B cell (primary cell): Measurements from ENCODE around the gene MMRN2. TPM values are rescaled to one million over a fixed set of nuclear protein-coding genes. Genes with fewer than 3 reads are reported as not detected.

Source experiments
- ATAC-seq: fragments of 200-7000 bp; cut with Tn5 transposase; one replicate; pipeline ENCODE4 v1.10.0; 2021; ENCODE audit warnings: low read depth, mild to moderate bottlenecking, moderate number of reproducible peaks, moderate library complexity
- CTCF ChIA-PET: fragments of 350-600 bp; sonication (Branson Sonifier 250); formaldehyde crosslinking; loops from one replicate; lab custom pipeline; 2021; ENCODE audit warnings: antibody characterized with exemption, inconsistent platforms; lab: Charles Lee
- POLR2A ChIA-PET: fragments of 350-600 bp; sonication (Branson Sonifier 250); formaldehyde crosslinking; loops from one replicate; lab custom pipeline; 2021; ENCODE audit warnings: antibody characterized with exemption; lab: Charles Lee
- DNase-seq: peaks from one replicate; pipeline ENCODE4 v3.0.0; 2013
- H2AFZ ChIP-seq: 2 replicates; pipeline ENCODE4 v1.6.1; 2012; ENCODE audit warnings: mild to moderate bottlenecking, low read depth, low read length; ENCODE audit not compliant: insufficient read depth, poor library complexity, severe bottlenecking
- H3K27ac ChIP-seq, 2 donors: 1 replicate in 1 of 2; 2 replicates in 1 of 2; pipeline ENCODE4 v1.5.1; 2012 to 2013; ENCODE audit warnings: low read length in 2 of 2, mild to moderate bottlenecking in 2 of 2, moderate library complexity in 1 of 2
- H3K27me3 ChIP-seq, 4 experiments: fragments of 200-600 bp in 1 of 4; sonication (generic) in 1 of 4; replicated peaks in 1 of 4; 1 replicate in 2 of 4; 2 replicates in 2 of 4; pipeline versions ENCODE4 v1.6.1 to v1.7.0; 2013 to 2016; ENCODE audit warnings: low read length in 3 of 4, mild to moderate bottlenecking in 2 of 4, mixed read lengths in 1 of 4, moderate library complexity in 1 of 4; ENCODE audit not compliant: insufficient read depth in 4 of 4, control insufficient read depth in 3 of 4; ENCODE audit errors: control extremely low read depth in 1 of 4
- H3K36me3 ChIP-seq, 2 experiments: replicated peaks in 1 of 2; 1 replicate in 1 of 2; 2 replicates in 1 of 2; pipeline versions ENCODE4 v1.6.1 to v1.7.1; 2013; ENCODE audit warnings: low read length in 1 of 2; ENCODE audit not compliant: insufficient read depth in 2 of 2, control insufficient read depth in 1 of 2; ENCODE audit errors: control extremely low read depth in 1 of 2, extremely low read depth in 1 of 2
- H3K4me1 ChIP-seq, 2 donors: fragments of 200-600 bp in 1 of 2; sonication (generic) in 1 of 2; 1 replicate in 1 of 2; 2 replicates in 1 of 2; pipeline versions ENCODE4 v1.5.1 to v1.6.1; 2013 to 2017; ENCODE audit warnings: low read length in 2 of 2; ENCODE audit not compliant: control insufficient read depth in 2 of 2, insufficient read depth in 2 of 2
- H3K4me2 ChIP-seq: replicated peaks from 2 replicates; pipeline ENCODE3; 2012; ENCODE audit warnings: mild to moderate bottlenecking, low read depth, low read length; ENCODE audit not compliant: poor library complexity, severe bottlenecking
- H3K4me3 ChIP-seq, 5 experiments: fragments of 200-600 bp in 1 of 5; sonication (generic) in 1 of 5; 1 replicate in 3 of 5; 2 replicates in 2 of 5; pipeline versions ENCODE4 v1.5.1 to v1.7.0; 2011 to 2016; ENCODE audit warnings: low read length in 4 of 5, mild to moderate bottlenecking in 4 of 5, low read depth in 2 of 5, control low read depth in 1 of 5, moderate library complexity in 1 of 5; ENCODE audit not compliant: insufficient read depth in 1 of 5; ENCODE audit errors: control extremely low read depth in 1 of 5, extremely low read depth in 1 of 5
- H3K79me2 ChIP-seq: fragments of 200-600 bp; sonication (generic); one replicate; pipeline ENCODE4 v1.6.0; 2016; ENCODE audit warnings: low read length; ENCODE audit not compliant: control insufficient read depth, insufficient read depth
- H3K9ac ChIP-seq: fragments of 200-600 bp; sonication (generic); 2 replicates; pipeline ENCODE4 v1.6.1; 2017; ENCODE audit warnings: mild to moderate bottlenecking, low read length, moderate library complexity
- H3K9me3 ChIP-seq, 3 donors: one replicate each; pipeline versions ENCODE4 v1.6.1 to v1.7.1; 2013; ENCODE audit warnings: low read length in 2 of 3; ENCODE audit not compliant: control insufficient read depth in 2 of 3, insufficient read depth in 1 of 3; ENCODE audit errors: control extremely low read depth in 1 of 3
- H4K20me1 ChIP-seq: 2 replicates; pipeline ENCODE4 v1.6.0; 2012; ENCODE audit warnings: mild to moderate bottlenecking, low read length; ENCODE audit not compliant: insufficient read depth, control insufficient read depth, poor library complexity, severe bottlenecking
- H3K27ac Mint-ChIP-seq: one replicate; pipeline ENCODE4 v1.8.0; 2021; ENCODE audit warnings: mixed read lengths
- H3K27me3 Mint-ChIP-seq: one replicate; pipeline ENCODE4 v1.8.0; 2021; ENCODE audit warnings: mixed read lengths
- H3K4me1 Mint-ChIP-seq: one replicate; pipeline ENCODE4 v1.8.0; 2021; ENCODE audit warnings: mixed read lengths
- H3K4me3 Mint-ChIP-seq: one replicate; pipeline ENCODE4 v1.8.0; 2021; ENCODE audit warnings: mixed read lengths
- H3K9me3 Mint-ChIP-seq: one replicate; pipeline ENCODE4 v1.8.0; 2022; ENCODE audit warnings: mixed read lengths; ENCODE audit not compliant: insufficient read depth
- EZH2 ChIP-seq: IDR thresholded peaks from 2 replicates; pipeline ENCODE4 v1.6.1; 2012; ENCODE audit warnings: borderline replicate concordance, low read depth, mild to moderate bottlenecking, moderate library complexity, low read length; ENCODE audit not compliant: insufficient read depth, poor library complexity, severe bottlenecking
- WGBS: methylation state at CpG from one replicate; pipeline ENCODE4 v1.1.5; 2013; ENCODE audit warnings: missing lambda C conversion rate; ENCODE audit not compliant: insufficient coverage; 5-methylcytosine and 5-hydroxymethylcytosine counted together
- intact Hi-C: fragments of 100-400 bp; cut with micrococcal nuclease; formaldehyde crosslinking; loops from one replicate; pipeline ENCODE4 v1.10.0; 2022
- polyA plus RNA-seq: library from polyadenylated mRNA; depleted of rRNA; stranded (reverse); fragments of >200 nt; gene quantifications from 2 replicates; pipeline ENCODE4 v1.2.3, GENCODE V29; 2012
- total RNA-seq, 2 donors: library from RNA; stranded (reverse); fragments of 120-200 nt in 1 of 2; gene quantifications; 1 replicate in 1 of 2; 2 replicates in 1 of 2; pipeline versions ENCODE4 v1.2.3 to v1.2.4, GENCODE V29; 2013 to 2022
- TF ChIP-seq, protein P1 (sequence below): fragments of 200-600 bp; IDR thresholded peaks from one replicate; pipeline ENCODE4 v1.8.0; 2022; ENCODE audit warnings: antibody characterized with exemption, mild to moderate bottlenecking

The MMRN2 gene
- total and polyA plus RNA-seq, 2 donors (not counting 1 experiment from before 2014, with no cell fraction given), result 1.0 to 1.1 TPM

DNA sequence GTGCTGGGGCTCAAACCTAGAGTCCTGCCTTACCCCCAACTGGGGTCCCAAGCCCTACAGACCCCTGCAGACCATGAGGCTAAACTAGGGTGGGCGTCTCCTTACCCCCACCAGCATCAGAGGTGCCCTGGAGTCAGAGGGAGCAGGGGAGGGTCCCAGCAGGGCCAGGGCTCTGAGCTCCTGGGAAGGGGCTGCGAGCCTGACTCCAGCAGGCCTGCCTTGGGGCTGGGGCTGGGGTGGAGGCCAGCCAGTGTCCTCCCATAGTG, 2.3 kb upstream of the MMRN2 start:
- WGBS, result 90% methylated on average over 2 of the region's 2 CpGs
- Histone ChIP-seq H3K27ac (no peak overlapping the region), H2AFZ (no peak overlapping the region), H3K27me3 (peaks cover 0 to 3% (median 0%) of the 10 kb centered on the region in 4 experiments), H3K4me2 (no peak overlapping the region), H3K4me3 (no peak overlapping the region), H3K36me3 (no peaks in the 10 kb centered on the region), H3K79me2 (no peaks in the 10 kb centered on the region), H4K20me1 (no peaks in the 10 kb centered on the region), H3K9ac (no peak overlapping the region), H3K9me3 (no peaks in the 10 kb centered on the region), H3K4me1 (peaks cover 0 to 9% of the 10 kb centered on the region in 2 donors)
- ATAC-seq, result no peak
- TF ChIP-seq, protein P1, sequence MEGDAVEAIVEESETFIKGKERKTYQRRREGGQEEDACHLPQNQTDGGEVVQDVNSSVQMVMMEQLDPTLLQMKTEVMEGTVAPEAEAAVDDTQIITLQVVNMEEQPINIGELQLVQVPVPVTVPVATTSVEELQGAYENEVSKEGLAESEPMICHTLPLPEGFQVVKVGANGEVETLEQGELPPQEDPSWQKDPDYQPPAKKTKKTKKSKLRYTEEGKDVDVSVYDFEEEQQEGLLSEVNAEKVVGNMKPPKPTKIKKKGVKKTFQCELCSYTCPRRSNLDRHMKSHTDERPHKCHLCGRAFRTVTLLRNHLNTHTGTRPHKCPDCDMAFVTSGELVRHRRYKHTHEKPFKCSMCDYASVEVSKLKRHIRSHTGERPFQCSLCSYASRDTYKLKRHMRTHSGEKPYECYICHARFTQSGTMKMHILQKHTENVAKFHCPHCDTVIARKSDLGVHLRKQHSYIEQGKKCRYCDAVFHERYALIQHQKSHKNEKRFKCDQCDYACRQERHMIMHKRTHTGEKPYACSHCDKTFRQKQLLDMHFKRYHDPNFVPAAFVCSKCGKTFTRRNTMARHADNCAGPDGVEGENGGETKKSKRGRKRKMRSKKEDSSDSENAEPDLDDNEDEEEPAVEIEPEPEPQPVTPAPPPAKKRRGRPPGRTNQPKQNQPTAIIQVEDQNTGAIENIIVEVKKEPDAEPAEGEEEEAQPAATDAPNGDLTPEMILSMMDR, result no peak
- no peak for TF ChIP-seq EZH2
- DNase-seq, result no peak
- Mint-ChIP-seq H3K4me3 (no peak overlapping the region), H3K9me3 (no peaks in the 10 kb centered on the region), H3K4me1 (no peaks in the 10 kb centered on the region), H3K27ac (no peak overlapping the region), H3K27me3 (no peaks in the 10 kb centered on the region)
- CTCF ChIA-PET, result no interaction called here
- POLR2A ChIA-PET, result no interaction called here
- intact Hi-C loops, result no loop called here

DNA sequence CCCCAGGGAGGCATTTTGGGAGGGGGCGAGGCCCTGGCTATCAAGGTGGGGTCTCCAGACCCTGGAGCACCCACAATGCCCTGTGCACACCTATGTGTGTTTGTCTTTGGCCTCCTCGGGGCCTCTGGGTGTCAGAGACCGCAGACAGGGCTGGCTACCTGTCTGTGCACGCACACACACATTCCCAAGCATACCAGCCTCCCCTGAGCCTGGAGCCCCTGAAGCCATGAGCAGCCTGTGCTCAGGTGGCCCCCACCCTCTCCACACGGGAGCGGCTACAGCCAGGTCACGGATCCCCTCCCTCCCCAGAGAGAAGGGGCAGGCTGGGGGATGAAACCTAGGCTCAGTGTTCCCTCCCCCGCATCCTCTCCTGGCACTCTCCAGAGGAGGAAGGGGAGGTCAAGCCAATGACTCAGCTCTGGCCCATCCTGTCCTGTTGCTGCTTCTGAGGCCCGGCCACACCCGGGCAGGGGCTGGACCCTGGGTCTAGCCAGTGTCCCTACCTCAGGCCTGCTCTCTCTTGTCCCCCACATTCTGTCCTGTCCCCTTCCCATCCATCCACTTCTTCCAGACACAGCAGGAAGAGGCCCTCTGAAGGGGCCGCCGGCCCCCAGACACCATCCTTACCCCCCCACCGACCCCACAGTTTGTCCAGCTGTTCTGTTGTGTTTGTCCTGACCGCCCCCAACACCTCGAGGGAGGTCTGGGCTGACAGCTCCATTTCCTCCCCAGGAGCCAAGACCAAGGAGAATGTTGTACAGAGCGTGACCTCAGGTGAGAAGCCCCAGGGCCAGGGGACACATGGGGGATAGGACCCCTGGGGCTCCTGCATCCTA, 1.7 kb upstream of the MMRN2 start:
- no peak for ATAC-seq
- H3K9ac ChIP-seq, result no peak overlapping the region
- H3K4me1 ChIP-seq, result peaks cover 0 to 9% of the 10 kb centered on the region in 2 donors
- H3K27ac ChIP-seq, result no peak overlapping the region
- no peak for DNase-seq
- peaks cover 0 to 1% (median 0%) of the 10 kb centered on the region in 3 donors for H3K9me3 ChIP-seq
- no peaks in the 10 kb centered on the region for H4K20me1 ChIP-seq
- peaks cover 0 to 3% (median 0%) of the 10 kb centered on the region in 4 experiments for H3K27me3 ChIP-seq
- H2AFZ ChIP-seq, result no peak overlapping the region
- H3K27ac Mint-ChIP-seq, result no peak overlapping the region
- no peaks in the 10 kb centered on the region for H3K27me3 Mint-ChIP-seq
- ChIA-PET POLR2A (no interaction called here), CTCF (no interaction called here)
- 63% methylated on average over 13 of the region's 16 CpGs for WGBS
- H3K4me3 Mint-ChIP-seq, result no peak overlapping the region
- no peaks in the 10 kb centered on the region for H3K4me1 Mint-ChIP-seq
- no peaks in the 10 kb centered on the region for H3K9me3 Mint-ChIP-seq
- H3K4me3 ChIP-seq, result no peak overlapping the region
- H3K36me3 ChIP-seq, result no peaks in the 10 kb centered on the region
- intact Hi-C loops, result no loop called here
- TF ChIP-seq, protein P1, result no peak
- no peak for TF ChIP-seq EZH2
- H3K79me2 ChIP-seq, result no peaks in the 10 kb centered on the region
- no peak overlapping the region for H3K4me2 ChIP-seq
